Activated naive CD8-positive, alpha-beta T cell treated with anti-CD3 and anti-CD28 coated beads for 36 hours (primary cell): ENCODE measurements around the gene TMED1. TPM values are rescaled to one million over a fixed set of nuclear protein-coding genes. Genes with fewer than 3 reads are reported as not detected.
A peak's percentile ranks its signal among the peaks of the same experiment; 100 is the strongest.

ENCODE experiments used
- DNase-seq: peaks from one replicate; pipeline ENCODE4 v3.0.0; 2021
- H3K27ac Mint-ChIP-seq: one replicate; pipeline ENCODE4 v1.8.0; 2022; ENCODE audit warnings: mild to moderate bottlenecking, moderate library complexity, mixed read lengths
- H3K27me3 Mint-ChIP-seq: one replicate; pipeline ENCODE4 v1.8.0; 2022; ENCODE audit warnings: mild to moderate bottlenecking, mixed read lengths
- H3K36me3 Mint-ChIP-seq: one replicate; pipeline ENCODE4 v1.8.0; 2021; ENCODE audit warnings: mild to moderate bottlenecking, mixed read lengths
- H3K4me1 Mint-ChIP-seq: one replicate; pipeline ENCODE4 v1.8.0; 2021; ENCODE audit warnings: mixed read lengths
- H3K4me3 Mint-ChIP-seq: one replicate; pipeline ENCODE4 v1.8.0; 2022; ENCODE audit warnings: mild to moderate bottlenecking, moderate library complexity, mixed read lengths
- H3K9me3 Mint-ChIP-seq: one replicate; pipeline ENCODE4 v1.8.0; 2022; ENCODE audit warnings: mixed read lengths
- total RNA-seq, 2 experiments: library from RNA; stranded (reverse); gene quantifications; one replicate each; pipeline ENCODE4 v1.2.3, GENCODE V29; 2021

The TMED1 gene
- total RNA-seq, 2 experiments from 2014 or later = 14.3 to 14.8 TPM

GRCh38 chr19:10829967-10830366 is 6.0 kb downstream of the TMED1 start:
- H3K9me3 Mint-ChIP-seq = no peaks in the 10 kb centered on the region
- peaks cover 2% of the 10 kb centered on the region for H3K36me3 Mint-ChIP-seq
- no peak overlapping the region for H3K4me3 Mint-ChIP-seq
- no peak overlapping the region for H3K27ac Mint-ChIP-seq
- no peaks in the 10 kb centered on the region for H3K27me3 Mint-ChIP-seq
- peaks cover 2% of the 10 kb centered on the region for H3K4me1 Mint-ChIP-seq
- DNase-seq = no peak

GRCh38 chr19:10828981-10829821 is 6.8 kb downstream of the TMED1 start:
- DNase-seq = no peak

GRCh38 chr19:10826846-10827245 is 9.2 kb downstream of the TMED1 start:
- no peak overlapping the region for H3K27ac Mint-ChIP-seq
- no peak overlapping the region for H3K4me3 Mint-ChIP-seq
- H3K36me3 Mint-ChIP-seq = peaks cover 3% of the 10 kb centered on the region
- no peaks in the 10 kb centered on the region for H3K27me3 Mint-ChIP-seq
- H3K9me3 Mint-ChIP-seq = no peaks in the 10 kb centered on the region
- no peaks in the 10 kb centered on the region for H3K4me1 Mint-ChIP-seq
- no peak for DNase-seq

More at GRCh38 chr19:10828981-10829821, 6.8 kb downstream of the TMED1 start:
- Mint-ChIP-seq H3K36me3 (peaks cover 2% of the 10 kb centered on the region), H3K27ac (no peak overlapping the region), H3K4me1 (peaks cover 2% of the 10 kb centered on the region), H3K9me3 (no peaks in the 10 kb centered on the region), H3K4me3 (no peak overlapping the region), H3K27me3 (no peaks in the 10 kb centered on the region)

GRCh38 chr19:10826231-10826630 is 9.8 kb downstream of the TMED1 start:
- Mint-ChIP-seq H3K9me3 (no peaks in the 10 kb centered on the region), H3K4me1 (no peaks in the 10 kb centered on the region), H3K27ac (no peak overlapping the region), H3K4me3 (no peak overlapping the region), H3K27me3 (no peaks in the 10 kb centered on the region), H3K36me3 (peaks cover 6% of the 10 kb centered on the region)
- no peak for DNase-seq

- H3K27ac Mint-ChIP-seq = no peak overlapping the region
- no peaks in the 10 kb centered on the region for H3K27me3 Mint-ChIP-seq
- no peaks in the 10 kb centered on the region for H3K4me1 Mint-ChIP-seq
- no peaks in the 10 kb centered on the region for H3K9me3 Mint-ChIP-seq
- DNase-seq = no peak
- H3K4me3 Mint-ChIP-seq = no peak overlapping the region
- H3K36me3 Mint-ChIP-seq = peaks cover 21% of the 10 kb centered on the region
These were observed 12.3 kb downstream of the TMED1 start for GRCh38 chr19:10823690-10824089.

GRCh38 chr19:10820173-10820572 is 15.8 kb downstream of the TMED1 start:
- Mint-ChIP-seq H3K4me1 (no peaks in the 10 kb centered on the region), H3K27ac (peak overlapping the region; percentile 55), H3K36me3 (peaks cover 21% of the 10 kb centered on the region), H3K9me3 (no peaks in the 10 kb centered on the region), H3K27me3 (no peaks in the 10 kb centered on the region), H3K4me3 (no peak overlapping the region)
- DNase-seq = no peak

GRCh38 chr19:10819124-10820060 is 16.6 kb downstream of the TMED1 start:
- Mint-ChIP-seq H3K36me3 (peaks cover 25% of the 10 kb centered on the region), H3K9me3 (no peaks in the 10 kb centered on the region), H3K4me3 (no peak overlapping the region), H3K4me1 (no peaks in the 10 kb centered on the region), H3K27me3 (no peaks in the 10 kb centered on the region), H3K27ac (peak overlapping the region; percentile 14)
- DNase-seq = no peak

- Mint-ChIP-seq H3K27ac (no peak overlapping the region), H3K4me3 (no peak overlapping the region), H3K9me3 (no peaks in the 10 kb centered on the region), H3K36me3 (peaks cover 25% of the 10 kb centered on the region), H3K4me1 (no peaks in the 10 kb centered on the region), H3K27me3 (no peaks in the 10 kb centered on the region)
- no peak for DNase-seq
These were observed 17.5 kb downstream of the TMED1 start for GRCh38 chr19:10818301-10819123.

GRCh38 chr19:10817291-10818038 is 18.5 kb downstream of the TMED1 start:
- Mint-ChIP-seq H3K4me3 (no peak overlapping the region), H3K27me3 (no peaks in the 10 kb centered on the region), H3K36me3 (peaks cover 25% of the 10 kb centered on the region), H3K27ac (no peak overlapping the region), H3K9me3 (no peaks in the 10 kb centered on the region), H3K4me1 (peaks cover 8% of the 10 kb centered on the region)
- DNase-seq = no peak

- Mint-ChIP-seq H3K4me1 (peaks cover 8% of the 10 kb centered on the region), H3K36me3 (peaks cover 22% of the 10 kb centered on the region), H3K27me3 (no peaks in the 10 kb centered on the region), H3K27ac (no peak overlapping the region), H3K9me3 (no peaks in the 10 kb centered on the region), H3K4me3 (no peak overlapping the region)
- DNase-seq = no peak
These were observed 19.3 kb downstream of the TMED1 start for GRCh38 chr19:10816691-10817090.

- Mint-ChIP-seq H3K9me3 (no peaks in the 10 kb centered on the region), H3K27me3 (no peaks in the 10 kb centered on the region), H3K27ac (no peak overlapping the region), H3K36me3 (peaks cover 19% of the 10 kb centered on the region), H3K4me3 (no peak overlapping the region), H3K4me1 (peaks cover 8% of the 10 kb centered on the region)
- DNase-seq = no peak
These were observed 19.9 kb downstream of the TMED1 start for GRCh38 chr19:10815969-10816644.

GRCh38 chr19:10815007-10815536 is 20.9 kb downstream of the TMED1 start:
- Mint-ChIP-seq H3K27me3 (no peaks in the 10 kb centered on the region), H3K9me3 (no peaks in the 10 kb centered on the region), H3K4me1 (peaks cover 8% of the 10 kb centered on the region), H3K27ac (no peak overlapping the region), H3K36me3 (peaks cover 9% of the 10 kb centered on the region), H3K4me3 (no peak overlapping the region)
- DNase-seq = no peak

GRCh38 chr19:10812902-10813404 is 23.1 kb downstream of the TMED1 start:
- Mint-ChIP-seq H3K36me3 (peaks cover 16% of the 10 kb centered on the region), H3K9me3 (no peaks in the 10 kb centered on the region), H3K27ac (peak overlapping the region; percentile 7), H3K27me3 (no peaks in the 10 kb centered on the region), H3K4me1 (peaks cover 17% of the 10 kb centered on the region), H3K4me3 (no peak overlapping the region)
- no peak for DNase-seq
